Measurements from ENCODE around the gene STX2.

DNA sequence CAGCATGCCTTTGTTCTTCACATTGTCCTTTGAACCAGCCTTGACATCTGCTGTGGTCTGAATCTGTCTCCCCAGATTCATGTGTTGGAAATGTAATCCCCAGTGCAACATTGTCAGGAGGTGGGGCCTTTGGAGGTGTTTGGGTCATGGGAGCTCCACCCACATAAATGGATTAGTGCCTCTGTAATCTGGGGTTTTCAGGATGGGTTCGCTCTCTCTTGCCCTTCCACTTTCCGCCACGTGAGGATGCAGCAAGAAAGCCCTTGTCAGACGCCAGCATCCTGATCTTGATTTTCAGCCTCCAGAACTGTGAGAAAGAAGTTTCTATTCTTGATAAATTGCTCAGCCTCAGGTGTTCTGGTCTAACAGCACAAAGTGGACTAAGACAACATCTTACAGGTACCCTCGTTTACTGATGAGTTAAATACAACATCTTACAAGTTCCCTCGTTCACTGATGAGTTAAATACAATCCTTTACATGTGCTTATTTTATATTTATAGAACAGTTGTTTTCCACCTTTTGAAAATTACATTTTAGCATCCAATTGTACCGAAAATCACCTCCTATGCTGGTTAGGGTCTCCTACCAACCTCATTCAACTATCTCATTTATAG lies 68.5 kb downstream of the STX2 start:
- no peak for TF ChIP-seq POLR2A (IDR thresholded peaks at IDR 0.05; ENCODE audit: low read depth, low read length)
- no peak for TF ChIP-seq POLR2AphosphoS5 (IDR thresholded peaks at IDR 0.05; ENCODE audit: low read depth, low read length)
- TF ChIP-seq TAF1 (IDR thresholded peaks at IDR 0.05; ENCODE audit: borderline replicate concordance, low read depth, low read length), result no peak
